GM12878 (cell line): ENCODE results near the gene MBOAT7. TPM values are rescaled to one million over a fixed set of nuclear protein-coding genes. Genes with fewer than 3 reads are reported as not detected.
A peak's percentile ranks its signal among the peaks of the same experiment; 100 is the strongest.

Source experiments
- ATAC-seq: fragments of 200-7000 bp; cut with Tn5 transposase; 3 replicates; pipeline ENCODE4 v1.9.1; 2020; ENCODE audit warnings: mild to moderate bottlenecking, moderate library complexity
- BruUV-seq: library from RNA; stranded (reverse); fragments of 400-500 nt; replicated peaks from 2 replicates; lab custom pipeline; 2021; lab: Mats Ljungman, UMichigan
- CTCF ChIA-PET: fragments of 300-600 bp; sonication (Branson Sonifier 250); formaldehyde crosslinking; extraction: SDS; loops from one replicate; lab custom pipeline; 2021; ENCODE audit warnings: inconsistent platforms; lab: Yijun Ruan, JAX
- POLR2A ChIA-PET: fragments of 350-600 bp; formaldehyde crosslinking; extraction: SDS; loops from one replicate; lab custom pipeline; 2021; ENCODE audit warnings: inconsistent platforms; lab: Charles Lee
- RAD21 ChIA-PET: fragments of 300-600 bp; sonication (Branson Sonifier 250); formaldehyde crosslinking; loops from one replicate; lab custom pipeline; 2023; ENCODE audit warnings: antibody characterized with exemption; ENCODE audit not compliant: unreplicated experiment; lab: Charles Lee
- SMC1A ChIA-PET: fragments of 300-600 bp; sonication (Branson Sonifier 250); formaldehyde crosslinking; loops from one replicate; lab custom pipeline; 2023; ENCODE audit not compliant: unreplicated experiment, uncharacterized antibody; lab: Charles Lee
- DNase-seq: peaks from one replicate; pipeline ENCODE4 v3.0.0-alpha.2; 2011; ENCODE audit warnings: low read depth, low spot score
- FAIRE-seq: peaks from 3 replicates; lab custom pipeline; 2011; peaks lifted over from hg19 to GRCh38; lab: Jason Lieb, UNC
- H2AFZ ChIP-seq: 2 replicates; pipeline ENCODE4 v1.6.0; 2011; ENCODE audit warnings: low read depth, low read length, control low read depth; ENCODE audit not compliant: control insufficient read depth
- H3K27ac ChIP-seq: 2 replicates; pipeline ENCODE4 v1.5.1; 2011; ENCODE audit warnings: control low read depth; ENCODE audit not compliant: control insufficient read depth, insufficient read depth
- H3K27me3 ChIP-seq, 2 experiments: replicated peaks in 1 of 2; 2 replicates each; pipeline versions ENCODE4 v1.6.0 to v1.6.1; 2011; ENCODE audit warnings: low read length in 1 of 2; ENCODE audit not compliant: control insufficient read depth in 2 of 2, insufficient read depth in 2 of 2
- H3K36me3 ChIP-seq, 2 experiments: 2 replicates each; pipeline ENCODE4 v1.5.1; 2011; ENCODE audit warnings: low read length in 1 of 2; ENCODE audit not compliant: control insufficient read depth in 2 of 2, insufficient read depth in 2 of 2
- H3K4me1 ChIP-seq: 2 replicates; pipeline ENCODE4 v1.6.1; 2011; ENCODE audit warnings: mild to moderate bottlenecking, low read length, moderate library complexity, mixed read lengths; ENCODE audit not compliant: control insufficient read depth, insufficient read depth
- H3K4me2 ChIP-seq: 2 replicates; pipeline ENCODE4 v1.6.0; 2011; ENCODE audit warnings: control low read depth; ENCODE audit not compliant: control insufficient read depth, insufficient read depth
- H3K4me3 ChIP-seq: fragments of 200-600 bp; sonication (generic); 2 replicates; pipeline ENCODE4 v1.5.1; 2016
- H3K79me2 ChIP-seq: 2 replicates; pipeline ENCODE4 v1.6.0; 2011; ENCODE audit warnings: low read length; ENCODE audit not compliant: control insufficient read depth, insufficient read depth
- H3K9ac ChIP-seq: 2 replicates; pipeline ENCODE4 v1.8.0; 2011; ENCODE audit warnings: low read length, control low read depth, mixed read lengths; ENCODE audit not compliant: control insufficient read depth, insufficient read depth
- H3K9me3 ChIP-seq: replicated peaks from 3 replicates; pipeline ENCODE4 v1.5.1; 2011; ENCODE audit warnings: mild to moderate bottlenecking, low read length; ENCODE audit not compliant: control insufficient read depth, insufficient read depth
- H4K20me1 ChIP-seq: 2 replicates; pipeline ENCODE4 v1.6.0; 2011; ENCODE audit not compliant: control insufficient read depth, insufficient read depth
- ASH2L ChIP-seq: fragments of 300-600, 200-600 bp; sonication (generic); IDR thresholded peaks from 2 replicates; pipeline ENCODE4 v1.6.1; 2017; ENCODE audit warnings: low read depth, mild to moderate bottlenecking, borderline replicate concordance
- BCL11A ChIP-seq: IDR thresholded peaks from 2 replicates; pipeline ENCODE4 v1.6.1; 2011; ENCODE audit warnings: low read depth, low read length
- FOXM1 ChIP-seq: IDR thresholded peaks from 2 replicates; pipeline ENCODE4 v1.6.1; 2012; ENCODE audit warnings: low read depth, mild to moderate bottlenecking, inconsistent platforms, low read length, moderate library complexity
- MEF2A ChIP-seq: IDR thresholded peaks from 2 replicates; pipeline ENCODE4 v1.6.1; 2011; ENCODE audit warnings: low read depth, mild to moderate bottlenecking, low read length, moderate library complexity; ENCODE audit not compliant: insufficient read depth
- WGBS: methylation state at CpG from one replicate; pipeline ENCODE4 v1.1.6; 2016; ENCODE audit warnings: low lambda C conversion rate; ENCODE audit not compliant: insufficient replicate concordance, insufficient coverage; ENCODE audit errors: missing lambda C conversion rate; 5-methylcytosine and 5-hydroxymethylcytosine counted together
- in situ Hi-C: fragments of 300-500 bp; cut with MboI; formaldehyde crosslinking; loops from 9 replicates; pipeline ENCODE4 v1.14.3; 2018; ENCODE audit warnings: mixed read lengths
- intact Hi-C: fragments of 100-400 bp; cut with micrococcal nuclease; formaldehyde crosslinking; loops from one replicate; pipeline ENCODE4 v1.14.2; 2022; ENCODE audit not compliant: unreplicated experiment
- polyA plus RNA-seq, 11 experiments: library from polyadenylated mRNA; depleted of rRNA in 4 of 11; unstranded in 6 of 11; stranded (reverse) in 5 of 11; fragments of >200 nt; fragmentation: Nextera tagmentation in 4 of 11; fragmentation: Illumina TruSeq in 1 of 11; extraction: Ambion mirVana in 4 of 11; extraction: Trizol in 1 of 11; gene quantifications; 1 replicate in 1 of 11; 2 replicates in 10 of 11; pipeline versions ENCODE4 v1.2.1 to v1.2.3, GENCODE V29; 2011 to 2016; ENCODE audit warnings: inconsistent platforms in 2 of 11, missing spikeins in 2 of 11, low read depth in 1 of 11
- total RNA-seq, 4 experiments: library from RNA; depleted of rRNA in 3 of 4; stranded (reverse); fragments of >200 nt in 3 of 4; fragmentation: Illumina TruSeq in 1 of 4; extraction: Trizol in 1 of 4; gene quantifications; 2 replicates each; pipeline versions ENCODE4 v1.2.1 to v1.2.3, GENCODE V29; 2013 to 2021
- TF ChIP-seq, protein P1 (sequence below): fragments of 450-650 bp; IDR thresholded peaks from 2 replicates; pipeline ENCODE4 v1.6.1; 2017; ENCODE audit warnings: mild to moderate bottlenecking, moderate library complexity
- TF ChIP-seq, protein P2 (sequence below): fragments of 450-650 bp; formaldehyde crosslinking; IDR thresholded peaks from 2 replicates; pipeline ENCODE4 v1.5.0; 2022; ENCODE audit warnings: mild to moderate bottlenecking, missing genetic modification characterization

The MBOAT7 gene
- total and polyA plus RNA-seq, 10 of the 15 experiments (the other 5 are each of a cell fraction or from before 2014, with no cell fraction given) = 0.69 to 44.5 (median 21.7) TPM

DNA sequence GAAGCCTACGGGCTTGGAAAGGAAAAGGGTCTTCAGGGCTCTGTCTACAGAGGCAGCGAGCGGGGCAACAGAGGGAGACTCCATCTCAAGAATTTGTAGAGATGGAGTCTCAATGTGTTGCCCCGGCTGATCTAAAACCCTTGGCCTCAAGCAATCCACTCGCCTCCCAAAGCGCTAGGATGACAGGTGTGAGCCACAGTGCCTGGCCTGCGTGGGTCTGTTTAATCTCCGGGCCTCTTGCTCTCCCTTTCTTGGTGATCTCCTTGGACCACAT is 19.3 kb upstream of the MBOAT7 start:
- RAD21 ChIA-PET = interaction anchor here (1.5 kb wide), 1 partner anchor 20 kb away, joined by 4 read pairs; no protein-coding TSS in a partner anchor

More for the DNA sequence above, 19.3 kb upstream of the MBOAT7 start:
- intact Hi-C loops = no loop called here
- FAIRE-seq = no peak
- H3K4me3 ChIP-seq = no peak overlapping the region
- peaks cover 19 to 22% of the 10 kb centered on the region in 2 experiments for H3K36me3 ChIP-seq
- no peaks in the 10 kb centered on the region for H3K9me3 ChIP-seq
- no peaks in the 10 kb centered on the region for H3K27me3 ChIP-seq
- in situ Hi-C loops = no loop called here
- ChIA-PET CTCF (no interaction called here), POLR2A (interaction anchor here (0.5 to 2.2 kb wide), 3 partner anchors 17 to 1305 kb away, joined by 3 to 12 read pairs (median 3); partner anchors contain the start of genes MBOAT7 and TSEN34), SMC1A (interaction anchor here (1.0 to 1.2 kb wide), 2 partner anchors 12 to 14 kb away, joined by 3 to 4 read pairs; no protein-coding TSS in a partner anchor)
- 0 out of 2 replicates have a peak overlapping the region, but pooled peaks have one; percentile 2 for H3K4me2 ChIP-seq
- H3K9ac ChIP-seq = no peak overlapping the region
- no peak for DNase-seq
- peak overlapping the region; percentile 10; the same call in 1 of the 2 replicates for H3K27ac ChIP-seq
- ATAC-seq = peak; percentile 3
- peaks cover 29% of the 10 kb centered on the region for H3K79me2 ChIP-seq
- no TSS peak for BruUV-seq
- WGBS = 55% methylated on average over 8 of the region's 8 CpGs
- no peak overlapping the region for H2AFZ ChIP-seq
- TF ChIP-seq FOXM1 (no peak), BCL11A (no peak), ASH2L (no peak), MEF2A (no peak)
- TF ChIP-seq, protein P1, sequence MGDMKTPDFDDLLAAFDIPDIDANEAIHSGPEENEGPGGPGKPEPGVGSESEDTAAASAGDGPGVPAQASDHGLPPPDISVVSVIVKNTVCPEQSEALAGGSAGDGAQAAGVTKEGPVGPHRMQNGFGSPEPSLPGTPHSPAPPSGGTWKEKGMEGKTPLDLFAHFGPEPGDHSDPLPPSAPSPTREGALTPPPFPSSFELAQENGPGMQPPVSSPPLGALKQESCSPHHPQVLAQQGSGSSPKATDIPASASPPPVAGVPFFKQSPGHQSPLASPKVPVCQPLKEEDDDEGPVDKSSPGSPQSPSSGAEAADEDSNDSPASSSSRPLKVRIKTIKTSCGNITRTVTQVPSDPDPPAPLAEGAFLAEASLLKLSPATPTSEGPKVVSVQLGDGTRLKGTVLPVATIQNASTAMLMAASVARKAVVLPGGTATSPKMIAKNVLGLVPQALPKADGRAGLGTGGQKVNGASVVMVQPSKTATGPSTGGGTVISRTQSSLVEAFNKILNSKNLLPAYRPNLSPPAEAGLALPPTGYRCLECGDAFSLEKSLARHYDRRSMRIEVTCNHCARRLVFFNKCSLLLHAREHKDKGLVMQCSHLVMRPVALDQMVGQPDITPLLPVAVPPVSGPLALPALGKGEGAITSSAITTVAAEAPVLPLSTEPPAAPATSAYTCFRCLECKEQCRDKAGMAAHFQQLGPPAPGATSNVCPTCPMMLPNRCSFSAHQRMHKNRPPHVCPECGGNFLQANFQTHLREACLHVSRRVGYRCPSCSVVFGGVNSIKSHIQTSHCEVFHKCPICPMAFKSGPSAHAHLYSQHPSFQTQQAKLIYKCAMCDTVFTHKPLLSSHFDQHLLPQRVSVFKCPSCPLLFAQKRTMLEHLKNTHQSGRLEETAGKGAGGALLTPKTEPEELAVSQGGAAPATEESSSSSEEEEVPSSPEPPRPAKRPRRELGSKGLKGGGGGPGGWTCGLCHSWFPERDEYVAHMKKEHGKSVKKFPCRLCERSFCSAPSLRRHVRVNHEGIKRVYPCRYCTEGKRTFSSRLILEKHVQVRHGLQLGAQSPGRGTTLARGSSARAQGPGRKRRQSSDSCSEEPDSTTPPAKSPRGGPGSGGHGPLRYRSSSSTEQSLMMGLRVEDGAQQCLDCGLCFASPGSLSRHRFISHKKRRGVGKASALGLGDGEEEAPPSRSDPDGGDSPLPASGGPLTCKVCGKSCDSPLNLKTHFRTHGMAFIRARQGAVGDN = no peak
- TF ChIP-seq, protein P2, sequence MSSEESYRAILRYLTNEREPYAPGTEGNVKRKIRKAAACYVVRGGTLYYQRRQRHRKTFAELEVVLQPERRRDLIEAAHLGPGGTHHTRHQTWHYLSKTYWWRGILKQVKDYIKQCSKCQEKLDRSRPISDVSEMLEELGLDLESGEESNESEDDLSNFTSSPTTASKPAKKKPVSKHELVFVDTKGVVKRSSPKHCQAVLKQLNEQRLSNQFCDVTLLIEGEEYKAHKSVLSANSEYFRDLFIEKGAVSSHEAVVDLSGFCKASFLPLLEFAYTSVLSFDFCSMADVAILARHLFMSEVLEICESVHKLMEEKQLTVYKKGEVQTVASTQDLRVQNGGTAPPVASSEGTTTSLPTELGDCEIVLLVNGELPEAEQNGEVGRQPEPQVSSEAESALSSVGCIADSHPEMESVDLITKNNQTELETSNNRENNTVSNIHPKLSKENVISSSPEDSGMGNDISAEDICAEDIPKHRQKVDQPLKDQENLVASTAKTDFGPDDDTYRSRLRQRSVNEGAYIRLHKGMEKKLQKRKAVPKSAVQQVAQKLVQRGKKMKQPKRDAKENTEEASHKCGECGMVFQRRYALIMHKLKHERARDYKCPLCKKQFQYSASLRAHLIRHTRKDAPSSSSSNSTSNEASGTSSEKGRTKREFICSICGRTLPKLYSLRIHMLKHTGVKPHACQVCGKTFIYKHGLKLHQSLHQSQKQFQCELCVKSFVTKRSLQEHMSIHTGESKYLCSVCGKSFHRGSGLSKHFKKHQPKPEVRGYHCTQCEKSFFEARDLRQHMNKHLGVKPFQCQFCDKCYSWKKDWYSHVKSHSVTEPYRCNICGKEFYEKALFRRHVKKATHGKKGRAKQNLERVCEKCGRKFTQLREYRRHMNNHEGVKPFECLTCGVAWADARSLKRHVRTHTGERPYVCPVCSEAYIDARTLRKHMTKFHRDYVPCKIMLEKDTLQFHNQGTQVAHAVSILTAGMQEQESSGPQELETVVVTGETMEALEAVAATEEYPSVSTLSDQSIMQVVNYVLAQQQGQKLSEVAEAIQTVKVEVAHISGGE (CRISPR knock-in tag) = no peak
- H4K20me1 ChIP-seq = peaks cover 12% of the 10 kb centered on the region
- peaks cover 58% of the 10 kb centered on the region for H3K4me1 ChIP-seq
